Activated effector memory CD4-positive, alpha-beta T cell treated with Interleukin-2 at 50 U/mL for 16 hours (primary cell): ENCODE measurements around the gene CCDC181.
A peak's percentile ranks its signal among the peaks of the same experiment; 100 is the strongest.

Source experiments
- DNase-seq: peaks from one replicate; pipeline ENCODE4 v3.0.0-alpha.2; 2020

CCDC181 gene

DNA sequence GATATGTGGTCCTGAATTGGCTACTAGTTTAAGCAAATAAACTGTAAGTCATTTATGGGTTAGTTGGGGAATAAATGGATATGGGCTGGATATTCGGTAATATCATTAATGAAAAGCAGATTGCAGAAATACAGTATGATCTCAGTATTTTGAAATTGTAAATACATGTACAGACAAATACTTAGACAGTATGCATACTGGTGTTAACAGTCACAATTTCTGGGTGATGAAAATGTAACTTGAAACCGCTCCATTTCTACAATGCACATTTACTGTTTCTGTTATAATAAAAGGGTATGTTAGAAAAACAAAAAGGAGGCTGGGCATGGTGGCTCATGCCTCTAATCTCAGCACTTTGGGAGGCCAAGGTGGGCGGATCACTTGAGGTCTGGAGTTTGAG, 31.3 kb downstream of the CCDC181 start:
- DNase-seq: no peak

DNA sequence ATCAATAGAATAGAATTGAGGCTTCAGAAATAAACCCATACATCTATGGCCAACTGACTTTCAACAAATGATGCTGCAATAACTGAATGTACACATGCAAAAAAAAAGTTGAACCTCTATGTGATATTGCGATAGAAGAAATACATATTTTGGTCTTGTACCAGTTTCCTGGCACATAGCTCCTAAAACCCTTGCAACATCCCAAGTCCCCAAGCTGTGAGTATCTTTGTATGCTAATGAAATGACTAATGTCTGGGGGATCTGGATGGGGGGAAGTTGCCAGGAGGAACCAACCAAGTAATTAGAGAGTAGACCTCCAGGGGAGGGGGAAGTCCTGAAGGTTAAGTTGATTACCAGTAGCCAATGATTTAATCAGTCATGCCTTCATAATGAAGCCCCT, 34.9 kb downstream of the CCDC181 start:
- DNase-seq: no peak

DNA sequence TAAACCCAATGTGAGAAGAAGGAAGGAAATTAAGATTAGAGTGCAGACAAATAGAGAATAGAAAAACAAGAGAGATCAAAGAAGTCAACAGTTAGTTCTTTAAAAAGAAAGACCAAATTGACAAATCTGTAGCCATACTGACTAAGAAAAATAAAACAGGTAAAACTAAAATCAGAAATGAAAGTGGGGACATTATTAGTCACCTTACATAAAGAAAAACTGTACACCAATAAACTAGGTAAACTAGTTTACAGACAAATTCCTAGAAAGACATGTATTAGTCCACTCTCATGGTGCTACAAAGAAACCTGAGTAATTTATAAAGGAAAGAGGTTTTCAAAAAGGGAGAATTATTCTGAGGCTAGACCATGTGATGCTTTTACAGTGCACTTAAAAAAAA, 37.0 kb downstream of the CCDC181 start:
- DNase-seq: no peak

DNA sequence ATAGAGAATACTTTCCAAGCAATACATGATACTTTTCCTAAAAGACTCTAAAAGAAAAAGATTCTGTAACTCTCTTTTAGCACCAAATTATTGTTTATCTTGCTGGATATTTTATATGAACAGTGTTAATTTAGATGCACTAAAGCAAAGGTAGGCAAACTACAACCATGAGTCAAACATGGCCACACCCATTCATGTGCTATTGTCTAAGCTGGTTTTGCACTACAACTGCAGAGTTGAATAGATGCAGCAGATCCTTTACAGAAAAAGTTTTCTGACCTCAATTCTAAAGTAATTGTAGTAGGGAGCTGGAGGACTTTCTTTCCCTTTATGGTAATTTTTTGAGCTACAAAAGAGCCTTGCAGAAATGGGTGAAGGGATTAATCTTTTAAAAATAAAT, 39.9 kb downstream of the CCDC181 start:
- DNase-seq: no peak

DNA sequence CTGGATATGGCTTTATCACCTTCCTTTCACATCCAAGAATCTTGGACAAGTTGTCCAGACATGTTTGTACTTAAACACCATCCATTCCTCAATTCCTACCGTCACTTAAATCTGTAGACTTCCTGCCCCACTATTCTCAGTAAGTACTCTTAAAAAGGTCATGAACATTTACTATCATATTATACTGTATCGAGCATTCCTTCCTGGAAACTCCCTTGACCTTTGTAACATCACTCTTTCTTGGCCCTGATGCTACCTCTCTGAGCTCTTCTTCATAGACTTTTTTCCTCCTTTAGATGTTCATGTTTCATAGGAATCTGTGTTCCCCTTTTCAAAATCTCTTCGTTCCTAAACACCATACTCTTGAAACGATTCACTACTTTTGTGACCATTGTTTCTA, 43.8 kb downstream of the CCDC181 start:
- DNase-seq: no peak

DNA sequence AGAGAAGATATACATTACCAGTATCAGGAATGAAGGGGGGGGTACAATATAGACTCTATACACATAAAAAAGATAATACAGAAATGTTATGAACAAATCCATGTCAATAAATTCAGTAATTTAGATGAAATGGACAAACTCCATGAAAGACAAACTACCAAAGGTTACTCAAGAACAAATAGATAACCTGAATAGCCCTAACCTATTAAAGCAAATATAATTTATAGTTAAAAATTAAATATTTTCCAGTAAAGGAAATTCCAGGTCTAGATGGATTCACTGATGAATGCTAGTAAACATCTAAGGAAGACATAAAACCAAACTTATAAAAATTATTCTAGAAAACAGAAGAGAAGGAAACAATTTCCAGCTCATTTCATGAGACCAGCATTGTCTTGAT, 46.1 kb downstream of the CCDC181 start:
- no peak for DNase-seq

DNA sequence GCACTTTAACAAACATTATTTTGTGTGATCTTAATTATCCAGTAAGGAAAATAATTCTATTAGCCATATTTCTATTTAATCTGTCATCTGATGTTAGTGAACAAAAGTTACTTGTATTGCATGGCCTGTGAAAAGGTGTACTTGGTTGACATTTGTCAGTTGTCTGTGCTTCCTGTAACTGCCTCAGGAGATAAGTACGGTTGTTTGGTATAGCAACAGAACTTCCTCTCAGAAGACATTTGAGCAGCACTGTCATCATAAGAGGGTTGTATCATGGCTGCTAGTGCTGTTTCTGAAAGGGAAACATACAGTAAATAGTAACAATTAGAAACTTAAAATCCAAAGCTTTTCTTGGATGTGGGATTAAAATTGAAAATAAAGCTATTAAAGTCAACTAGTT, 55.9 kb downstream of the CCDC181 start:
- DNase-seq: no peak

DNA sequence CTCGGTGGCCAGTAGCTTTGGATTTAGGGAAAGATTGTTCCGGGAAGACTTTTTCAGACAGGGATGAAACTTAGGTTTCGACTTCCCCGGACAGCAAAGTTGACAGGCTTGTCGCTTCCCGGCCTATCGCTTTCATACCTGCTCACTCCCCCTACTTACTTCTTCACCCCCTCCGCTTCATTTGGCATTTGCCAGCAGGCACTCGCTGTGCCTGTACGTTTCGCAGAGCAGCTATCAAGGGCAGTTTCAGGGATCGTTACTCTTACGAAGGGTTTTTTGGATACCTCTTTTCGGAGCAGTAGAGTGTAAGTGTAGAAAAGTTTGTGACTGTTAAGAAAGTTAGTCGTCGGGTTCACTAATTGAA, 58.9 kb downstream of the CCDC181 start:
- peak; percentile 9 for DNase-seq

DNA sequence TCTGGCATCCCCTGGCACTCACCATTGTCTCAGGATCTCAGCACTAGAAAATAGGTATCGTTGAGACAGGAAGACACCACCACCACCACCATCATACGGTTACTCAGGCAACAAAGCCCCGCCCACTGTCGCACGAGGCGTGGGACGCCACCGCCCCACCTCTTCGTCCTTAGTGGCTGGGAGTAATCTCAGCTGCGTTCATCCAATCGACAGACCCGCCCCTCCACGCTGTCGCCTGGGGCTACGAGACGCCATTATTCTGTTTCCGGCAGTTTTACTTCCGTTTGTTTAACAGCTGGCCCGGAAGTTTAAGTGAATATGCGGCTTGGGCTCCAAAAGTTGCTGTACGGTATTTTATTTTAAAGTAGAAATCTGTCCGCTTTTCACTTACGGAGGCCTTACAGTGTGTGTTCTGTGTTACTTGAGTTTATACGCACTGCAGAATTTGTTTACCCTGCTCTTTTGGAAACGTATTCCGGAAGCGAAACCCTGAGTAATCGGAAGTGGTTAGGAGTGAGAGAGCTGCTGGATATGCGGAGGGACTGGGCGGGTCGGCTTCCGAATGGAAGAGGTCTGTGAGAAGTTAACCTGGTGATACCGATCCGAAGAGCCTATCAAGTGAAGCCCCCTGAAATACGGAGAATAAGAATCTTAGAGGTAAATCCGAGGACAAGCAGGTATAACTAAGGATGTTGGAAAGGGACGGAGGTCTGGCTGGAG, 59.4 kb downstream of the CCDC181 start, which contains the start of the genes BLZF1 and NME7:
BLZF1 (plus strand) TSS at position 510 of the 720 bp plus-strand sequence. CDS start 1,328 bp downstream, outside the sequence.
NME7 (minus strand) TSS at position 112 of the 720 bp plus-strand sequence; CDS start at position 25, 87 bp downstream.
- peak; percentile 98 for DNase-seq

DNA sequence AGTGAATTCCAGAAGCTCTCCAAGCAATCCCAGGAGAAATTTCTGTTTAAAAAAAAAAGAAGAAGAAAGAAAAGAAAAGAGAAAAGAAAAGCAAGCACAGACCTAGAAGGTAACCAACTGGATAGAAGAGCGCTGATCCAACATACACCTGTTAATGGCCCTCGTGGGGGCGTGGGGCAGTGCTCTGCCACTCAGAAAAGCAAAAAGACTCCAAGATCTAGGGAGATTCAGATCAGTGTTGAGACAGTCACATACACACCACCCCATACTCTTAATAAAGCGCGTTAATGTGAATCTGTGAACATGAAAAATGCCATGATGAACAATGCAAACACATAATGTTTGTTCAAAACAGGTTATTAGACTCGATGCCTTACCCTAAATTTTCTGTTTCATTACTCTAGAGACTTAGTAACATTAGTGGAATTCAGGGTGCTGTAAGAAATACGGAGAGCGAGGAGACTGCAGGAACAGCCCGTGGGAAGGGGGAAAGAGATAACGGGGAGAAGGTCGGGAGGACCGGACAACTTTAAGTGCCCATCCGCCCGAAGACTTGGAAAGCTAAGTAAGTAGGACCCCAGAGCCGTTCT, 60.1 kb downstream of the CCDC181 start:
- no peak for DNase-seq

DNA sequence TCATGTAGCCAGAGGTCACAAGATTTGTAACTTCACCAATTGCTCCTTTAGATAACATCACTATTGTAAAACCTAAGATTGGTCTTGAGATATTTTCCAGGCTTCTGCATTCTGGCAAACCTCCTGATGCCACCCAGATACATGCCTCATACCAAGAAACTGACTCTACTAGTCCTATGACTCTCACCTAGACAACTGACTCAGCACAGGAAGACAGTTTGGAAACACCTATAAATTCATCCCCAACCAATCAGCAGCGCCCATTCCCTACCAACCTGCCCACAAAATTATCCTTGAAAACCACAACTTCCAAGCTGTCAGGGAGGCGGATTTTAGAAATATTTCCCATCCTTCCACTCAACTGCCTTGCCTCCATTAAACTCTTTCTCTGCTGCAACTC, 62.3 kb downstream of the CCDC181 start:
- no peak for DNase-seq

DNA sequence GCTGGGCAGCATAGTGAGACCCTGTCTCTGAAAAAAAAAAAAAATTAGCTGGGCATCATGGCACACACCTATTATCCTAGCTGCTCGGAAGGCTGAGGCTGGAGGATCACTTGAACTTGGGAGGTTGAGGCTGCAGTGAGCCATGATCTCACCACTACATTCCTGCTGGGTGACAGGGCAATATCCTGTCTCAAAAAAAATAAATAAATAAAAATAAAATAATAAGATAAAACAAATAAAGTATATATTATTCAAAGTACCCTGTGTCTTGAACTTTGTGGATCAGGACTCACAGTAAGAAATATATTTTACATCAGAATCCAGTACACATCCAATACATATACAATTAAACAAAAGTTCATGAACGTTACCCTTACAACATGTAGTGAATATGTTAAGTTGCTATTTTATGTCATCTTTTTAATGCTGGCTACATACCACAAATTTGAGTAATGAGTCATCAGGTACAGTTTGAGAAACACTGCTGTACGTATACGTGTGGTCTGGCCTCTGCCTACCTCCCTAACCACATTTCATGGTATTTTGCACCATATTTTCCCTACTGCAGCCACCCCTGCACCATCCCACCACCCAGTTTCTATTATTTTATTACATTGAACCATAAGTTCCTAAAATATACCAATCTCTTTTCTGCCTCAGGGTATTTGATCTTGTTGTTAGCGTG, 64.1 kb downstream of the CCDC181 start:
- no peak for DNase-seq

DNA sequence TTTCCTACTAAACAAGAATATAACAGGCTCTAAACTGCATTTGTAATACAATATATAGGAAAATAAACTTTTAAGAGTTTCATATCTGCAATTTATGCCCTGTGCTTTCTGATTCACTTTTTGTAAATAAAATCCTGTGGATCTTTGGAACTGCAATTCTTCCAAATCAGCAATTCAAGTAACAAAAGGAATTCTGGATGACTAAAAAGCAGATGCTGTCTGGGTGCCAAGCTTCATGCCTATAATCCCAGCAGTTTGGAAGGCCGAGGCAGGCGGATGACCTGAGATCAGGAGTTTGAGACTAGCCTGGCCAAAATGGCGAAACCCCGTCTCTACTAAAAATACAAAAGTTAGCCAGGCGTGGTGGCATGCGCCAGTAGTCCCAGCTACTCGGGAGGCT, 66.0 kb downstream of the CCDC181 start:
- no peak for DNase-seq

DNA sequence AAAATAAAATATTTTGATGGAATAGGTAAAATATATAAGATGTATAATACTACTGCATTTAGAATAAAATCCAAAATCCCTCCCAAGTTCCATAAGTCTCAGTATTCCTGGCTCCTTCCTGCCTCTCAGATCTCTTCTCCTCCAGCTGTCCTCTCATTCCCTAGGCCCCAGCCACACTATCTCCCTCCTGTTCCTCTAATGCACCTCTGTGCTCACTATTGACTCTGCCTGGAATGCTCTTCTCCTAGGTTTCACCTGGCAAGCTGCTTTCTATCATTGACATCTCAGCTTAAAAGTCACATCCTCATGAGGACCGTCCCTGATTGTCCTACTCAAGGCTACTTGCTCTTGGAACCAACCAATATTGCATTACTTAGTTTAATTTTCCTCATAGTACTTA, 66.9 kb downstream of the CCDC181 start:
- DNase-seq: no peak

DNA sequence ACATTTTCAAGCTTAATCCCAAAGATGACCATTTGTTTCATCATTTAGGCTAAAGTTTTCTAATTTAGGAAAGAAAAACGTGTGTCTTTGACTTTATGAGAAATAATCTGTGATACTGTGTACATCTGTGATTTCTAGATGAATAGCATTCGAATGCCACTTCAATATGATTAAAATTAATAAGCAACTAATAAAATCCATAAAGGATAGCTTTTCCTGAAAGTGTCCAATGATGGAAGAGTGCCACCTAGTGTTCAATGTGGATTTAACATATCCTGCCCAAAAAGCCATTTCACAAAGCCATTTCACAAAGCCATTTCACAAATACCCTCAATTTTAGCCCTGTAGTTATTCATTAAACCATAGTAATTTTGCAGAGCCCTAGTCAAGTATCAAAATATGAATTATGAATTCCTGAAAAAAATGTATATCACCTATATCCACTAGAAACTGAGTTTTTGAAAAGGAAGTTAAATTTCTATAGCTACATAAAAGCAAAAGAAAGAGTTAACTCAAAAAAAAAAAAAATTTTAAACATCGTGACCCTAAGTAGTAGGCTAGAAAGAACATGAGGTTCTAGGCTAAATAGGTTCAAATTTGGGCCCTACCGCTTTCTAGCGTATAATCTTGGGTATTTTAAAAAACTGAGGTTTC, 78.8 kb downstream of the CCDC181 start:
- DNase-seq: no peak

DNA sequence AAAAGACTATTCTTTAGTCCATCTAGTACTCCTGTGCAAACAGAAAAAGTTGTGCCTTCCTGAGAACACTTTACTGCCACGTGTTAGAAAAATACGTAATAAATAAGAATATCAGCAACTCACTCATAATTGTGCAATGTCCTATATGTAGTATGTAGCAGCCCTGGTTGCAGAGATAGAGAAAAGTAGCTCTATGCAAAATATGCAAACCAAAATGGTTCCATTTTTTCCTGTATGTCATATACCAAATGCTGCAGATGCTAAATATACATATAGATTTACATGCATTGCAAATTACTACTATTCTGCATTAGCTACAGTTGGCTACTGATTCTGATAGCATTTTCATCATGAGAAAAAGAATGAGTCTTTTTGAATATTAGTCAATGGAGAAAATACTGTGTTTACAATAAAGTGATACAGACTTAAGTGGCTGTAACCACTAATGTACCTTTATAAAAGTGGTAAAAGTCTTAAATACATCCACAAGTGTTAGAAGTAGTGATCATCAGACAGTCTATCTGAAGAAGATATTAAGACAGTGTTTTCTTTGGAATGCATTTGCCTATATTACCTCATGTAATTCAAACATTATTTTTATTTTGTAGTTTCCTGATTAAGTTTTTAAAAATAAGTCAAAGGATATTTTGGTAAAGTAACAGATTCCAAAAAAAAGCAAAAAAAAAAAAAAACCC, 79.4 kb downstream of the CCDC181 start:
- no peak for DNase-seq

DNA sequence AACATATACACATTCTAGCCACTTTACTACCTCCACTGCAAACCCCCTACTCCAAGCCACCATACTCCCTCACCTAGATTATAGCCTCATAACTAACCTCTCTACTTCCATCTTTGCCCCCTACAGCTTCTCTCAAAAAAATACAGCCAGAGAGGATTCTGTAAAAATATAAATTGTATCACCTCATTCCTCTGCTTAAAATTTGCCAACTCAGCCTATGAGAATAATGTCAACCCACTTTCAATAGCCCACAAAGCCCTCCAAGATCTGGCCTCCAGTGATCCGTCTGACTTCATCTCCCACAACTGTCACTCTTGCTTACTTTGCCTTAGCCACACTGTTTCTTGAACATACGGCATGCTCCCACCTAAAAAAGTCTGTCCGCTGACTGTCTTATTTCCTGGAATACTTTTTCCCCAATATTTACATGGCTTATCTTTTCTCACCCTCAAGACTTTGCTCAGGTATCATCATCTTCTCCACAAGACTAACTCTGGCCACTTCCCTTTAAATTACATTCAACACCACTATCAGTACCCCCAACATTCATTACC, 81.2 kb downstream of the CCDC181 start:
- DNase-seq: no peak

DNA sequence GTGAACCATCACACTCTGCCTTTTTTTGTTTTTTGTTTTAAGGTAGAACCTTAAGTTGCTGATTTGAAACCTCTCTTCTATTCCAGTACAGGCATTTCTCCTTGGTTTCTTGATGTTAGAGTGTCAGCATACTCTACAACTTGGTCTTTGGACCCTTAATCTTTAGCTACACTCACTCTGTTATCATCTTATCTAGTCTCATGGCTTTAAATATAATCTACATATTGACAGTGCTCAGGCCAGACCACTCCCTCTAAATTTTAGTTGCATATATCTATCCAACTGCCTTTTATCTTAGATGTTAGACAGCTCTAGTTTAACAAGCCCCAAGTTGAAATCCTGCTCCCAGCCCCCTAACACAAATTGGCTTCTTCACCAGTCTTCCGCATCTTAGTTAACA, 81.8 kb downstream of the CCDC181 start:
- no peak for DNase-seq
